Body of pancreas (tissue), 4 donors: Measurements from ENCODE around the gene DZIP1L. TPM values are rescaled to one million over a fixed set of nuclear protein-coding genes. Genes with fewer than 3 reads are reported as not detected.

Experiments
- ATAC-seq: fragments of 150-250 bp; one replicate; pipeline ENCODE4 v1.9.1; 2016
- DNase-seq, 4 donors: peaks; one replicate each; pipeline ENCODE4 v3.0.0-alpha.2; 2019
- H3K27ac ChIP-seq, 4 donors: fragments of 200-600 bp; sonication (generic); 1 replicate in 3 of 4; 2 replicates in 1 of 4; pipeline versions ENCODE4 v1.5.1 to v1.6.1; 2016 to 2019; ENCODE audit warnings: mild to moderate bottlenecking in 1 of 4, mixed read lengths in 1 of 4, moderate library complexity in 1 of 4
- H3K27me3 ChIP-seq, 2 donors: fragments of 200-600 bp; sonication (generic); one replicate each; pipeline ENCODE4 v1.6.0; 2016; ENCODE audit warnings: mild to moderate bottlenecking in 1 of 2
- H3K36me3 ChIP-seq, 2 donors: fragments of 200-600 bp; sonication (generic); replicated peaks in 1 of 2; 2 replicates each; pipeline ENCODE4 v1.5.1; 2016; ENCODE audit warnings: low read depth in 2 of 2; ENCODE audit not compliant: insufficient read depth in 1 of 2
- H3K4me1 ChIP-seq: fragments of 200-600 bp; sonication (generic); one replicate; pipeline ENCODE4 v1.6.0; 2016
- H3K4me3 ChIP-seq, 2 donors: fragments of 200-600 bp; sonication (generic); 1 replicate in 1 of 2; 2 replicates in 1 of 2; pipeline ENCODE4 v1.5.1; 2016 to 2019
- H3K9me3 ChIP-seq, 3 donors: fragments of 200-600 bp; sonication (generic); 1 replicate in 2 of 3; 2 replicates in 1 of 3; pipeline ENCODE4 v1.5.1; 2016
- CTCF ChIP-seq, 7 experiments: fragments of 450-650 bp in 4 of 7; fragments of 200-600 bp in 3 of 7; sonication (generic) in 3 of 7; IDR thresholded peaks; one replicate each; pipeline ENCODE4 v1.5.1; 2016 to 2019; ENCODE audit warnings: antibody characterized with exemption in 7 of 7
- POLR2A ChIP-seq, 3 donors: fragments of 450-650 bp; IDR thresholded peaks; one replicate each; pipeline ENCODE4 v1.6.1; 2016; ENCODE audit warnings: antibody characterized with exemption in 3 of 3, mild to moderate bottlenecking in 2 of 3
- WGBS, 2 donors: methylation state at CpG; one replicate each; pipeline ENCODE4 v1.1.5; 2017; 5-methylcytosine and 5-hydroxymethylcytosine counted together
- intact Hi-C: fragments of 100-400 bp; cut with DNase I; formaldehyde crosslinking; loops from one replicate; pipeline ENCODE4 v1.15.1; 2023
- total RNA-seq, 2 donors: library from RNA; depleted of rRNA; stranded (reverse); fragments of >200 nt; gene quantifications; one replicate each; pipeline ENCODE4 v1.1.0, GENCODE V29; 2016

The DZIP1L gene
- total RNA-seq, 2 donors from 2014 or later: 33.7 to 70.2 TPM

DNA sequence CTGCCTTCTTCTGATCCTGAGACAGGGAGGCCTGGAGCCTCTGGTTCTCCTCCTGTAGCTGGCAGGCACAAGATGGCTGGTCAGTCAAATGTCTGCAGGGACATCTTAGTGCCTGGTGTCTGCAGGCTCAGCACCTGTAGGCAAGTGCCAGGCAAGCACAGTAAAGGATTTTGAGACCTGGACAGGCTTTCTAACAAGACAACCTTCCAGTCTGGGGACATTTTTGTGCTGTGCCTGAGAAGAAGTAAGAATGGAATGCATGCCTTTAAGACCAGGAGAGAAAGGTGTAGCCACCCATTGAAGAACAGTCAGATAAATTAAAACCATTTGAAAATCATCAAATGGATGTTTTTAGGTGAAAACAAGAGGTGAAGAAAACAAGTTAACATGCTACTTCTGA lies 31.2 kb downstream of the DZIP1L start:
- intact Hi-C loops: no loop called here
- DNase-seq: no peak
- no peak for ATAC-seq
- Histone ChIP-seq H3K27ac (no peak overlapping the region), H3K4me1 (peaks cover 17% of the 10 kb centered on the region), H3K4me3 (no peak overlapping the region), H3K27me3 (no peaks in the 10 kb centered on the region), H3K36me3 (no peaks in the 10 kb centered on the region), H3K9me3 (no peaks in the 10 kb centered on the region)
- TF ChIP-seq CTCF (IDR thresholded peaks at IDR 0.05) (no peak), POLR2A (IDR thresholded peaks at IDR 0.05) (no peak)

- Histone ChIP-seq H3K4me3 (no peak overlapping the region), H3K36me3 (no peaks in the 10 kb centered on the region), H3K27ac (no peak overlapping the region), H3K9me3 (no peaks in the 10 kb centered on the region), H3K27me3 (no peaks in the 10 kb centered on the region), H3K4me1 (peaks cover 17% of the 10 kb centered on the region)
- DNase-seq (no peak), ATAC-seq (no peak)
- intact Hi-C loops: no loop called here
- TF ChIP-seq POLR2A (IDR thresholded peaks at IDR 0.05) (no peak), CTCF (IDR thresholded peaks at IDR 0.05) (no peak)
These were observed 32.4 kb downstream of the DZIP1L start for GRCh38 chr3:138082992-138083386.

- Histone ChIP-seq H3K27ac (peak overlapping the region in 2 of 4 donors; percentile 21 to 37), H3K4me1 (peaks cover 17% of the 10 kb centered on the region), H3K4me3 (no peak overlapping the region), H3K9me3 (no peaks in the 10 kb centered on the region), H3K36me3 (no peaks in the 10 kb centered on the region), H3K27me3 (no peaks in the 10 kb centered on the region)
- DNase-seq (no peak), ATAC-seq (peak; percentile 56)
- TF ChIP-seq POLR2A (IDR thresholded peaks at IDR 0.05): no peak
- no peak for TF ChIP-seq CTCF (IDR thresholded peaks at IDR 0.05)
- intact Hi-C loops: no loop called here
- 24 to 31% methylated on average over 8 of the region's 8 CpGs for WGBS, 2 donors
These were observed 33.1 kb downstream of the DZIP1L start for GRCh38 chr3:138082085-138082991.

- no peak for TF ChIP-seq POLR2A (IDR thresholded peaks at IDR 0.05)
- TF ChIP-seq CTCF (IDR thresholded peaks at IDR 0.05): no peak
- H3K27me3 ChIP-seq: no peaks in the 10 kb centered on the region
- 70 to 72% methylated on average over 4 to 5 of the region's 5 CpGs for WGBS, 2 donors
- intact Hi-C loops: no loop called here
- H3K4me3 ChIP-seq: no peak overlapping the region
- peaks cover 17% of the 10 kb centered on the region for H3K4me1 ChIP-seq
- ATAC-seq (no peak), DNase-seq (no peak)
- no peaks in the 10 kb centered on the region for H3K9me3 ChIP-seq
- H3K27ac ChIP-seq: no peak overlapping the region
- H3K36me3 ChIP-seq: no peaks in the 10 kb centered on the region
These were observed 33.9 kb downstream of the DZIP1L start for GRCh38 chr3:138081371-138082084.
